SK-N-MC (cell line): ENCODE results near the gene CNNM2.

Experiments used
- DNase-seq: peaks from one replicate; pipeline ENCODE4 v3.0.0-alpha.2; 2011; ENCODE audit warnings: low read depth, low spot score
- H3K27ac ChIP-seq: fragments of 200-600 bp; sonication (generic); 2 replicates; pipeline ENCODE4 v1.5.1; 2016; ENCODE audit warnings: mixed run types
- H3K36me3 ChIP-seq: fragments of 200-600 bp; sonication (generic); 2 replicates; pipeline ENCODE4 v1.6.1; 2017; ENCODE audit warnings: antibody characterized with exemption, low read length, mixed read lengths; ENCODE audit not compliant: insufficient read depth
- H3K4me3 ChIP-seq: fragments of 200-600 bp; sonication (generic); 2 replicates; pipeline ENCODE4 v1.5.1; 2016
- H3K9ac ChIP-seq: fragments of 200-600 bp; sonication (generic); 2 replicates; pipeline ENCODE4 v1.8.0; 2017; ENCODE audit warnings: mixed run types, mixed read lengths; ENCODE audit not compliant: insufficient read length
- H3K9me3 ChIP-seq: fragments of 200-600 bp; sonication (generic); 2 replicates; pipeline ENCODE4 v1.6.1; 2017; ENCODE audit warnings: low read depth, mild to moderate bottlenecking, antibody characterized with exemption, low read length, moderate library complexity, mixed read lengths
- EZH2 ChIP-seq: fragments of 200-600 bp; sonication (generic); IDR thresholded peaks from one replicate; pipeline ENCODE4 v1.6.1; 2017; ENCODE audit warnings: antibody characterized with exemption
- FOXP2 ChIP-seq: optimal IDR thresholded peaks from 2 replicates; pipeline ENCODE3; 2011; ENCODE audit warnings: mild to moderate bottlenecking, moderate library complexity; ENCODE audit not compliant: insufficient read depth; ENCODE audit errors: extremely low read length, control extremely low read depth
- POLR2AphosphoS5 ChIP-seq: IDR thresholded peaks from 2 replicates; pipeline ENCODE4 v1.6.1; 2012; ENCODE audit warnings: mild to moderate bottlenecking, low read depth, low read length, borderline replicate concordance

CNNM2 gene

DNA sequence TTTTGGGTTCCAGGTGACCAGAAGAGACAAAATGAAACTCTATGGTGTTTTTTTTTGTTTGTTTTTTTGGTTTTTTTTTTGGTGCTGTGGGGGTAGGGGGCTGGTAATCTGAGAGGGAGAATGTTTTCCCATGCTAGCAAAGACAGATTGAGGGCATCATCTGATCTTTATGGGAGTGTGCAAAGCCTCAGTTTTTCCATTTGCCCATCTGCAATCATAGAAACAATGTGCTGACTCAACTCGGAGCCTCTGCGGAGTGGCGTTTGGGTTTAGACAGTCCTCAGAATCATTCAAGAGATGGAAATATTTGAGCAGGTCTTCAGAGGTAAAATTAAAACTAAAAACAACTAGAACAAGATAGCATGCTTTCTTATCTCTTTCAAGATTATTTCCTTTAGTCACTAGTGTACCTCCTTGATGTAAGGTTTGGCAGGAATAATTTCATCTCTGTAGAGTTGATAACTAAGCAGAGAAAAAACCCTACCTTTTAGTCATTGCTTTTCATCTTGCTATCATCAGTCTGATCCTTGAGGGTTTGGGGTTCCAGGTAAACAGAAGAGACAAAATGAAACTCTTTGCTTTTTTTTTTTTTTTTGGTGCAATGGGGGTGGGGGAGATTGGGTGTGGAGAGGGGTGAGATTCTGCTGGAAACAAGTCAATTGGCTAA lies 18.0 kb downstream of the CNNM2 start:
- H3K9ac ChIP-seq: no peak overlapping the region
- TF ChIP-seq FOXP2 (no peak), POLR2AphosphoS5 (no peak), EZH2 (no peak)
- no peaks in the 10 kb centered on the region for H3K36me3 ChIP-seq
- no peak overlapping the region for H3K4me3 ChIP-seq
- H3K27ac ChIP-seq: no peak overlapping the region
- H3K9me3 ChIP-seq: no peaks in the 10 kb centered on the region
- DNase-seq: no peak

DNA sequence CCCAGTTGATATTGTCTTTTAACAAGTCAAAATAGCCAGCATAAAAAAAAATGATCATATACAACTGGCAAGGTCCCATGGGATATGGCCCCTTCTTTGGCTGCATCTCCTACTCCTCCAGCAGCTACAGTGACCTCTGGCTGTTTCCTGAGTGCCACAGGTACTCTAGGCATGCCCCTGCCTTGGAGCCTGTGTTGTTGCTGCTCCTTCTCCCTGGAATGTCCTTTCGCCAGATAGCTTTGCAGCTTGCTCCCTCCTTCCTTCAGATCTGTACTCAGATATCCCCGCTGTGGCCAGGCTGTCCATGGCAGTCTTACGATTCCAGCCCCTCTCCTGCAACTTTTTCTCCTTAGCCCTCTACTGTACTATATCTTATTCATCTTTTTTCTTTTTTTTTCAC lies 23.3 kb downstream of the CNNM2 start:
- no peak overlapping the region for H3K27ac ChIP-seq
- H3K36me3 ChIP-seq: no peaks in the 10 kb centered on the region
- TF ChIP-seq POLR2AphosphoS5: no peak
- TF ChIP-seq EZH2: no peak
- no peak for TF ChIP-seq FOXP2
- no peak overlapping the region for H3K9ac ChIP-seq
- DNase-seq: no peak
- H3K4me3 ChIP-seq: no peak overlapping the region
- no peaks in the 10 kb centered on the region for H3K9me3 ChIP-seq

- Histone ChIP-seq H3K4me3 (no peak overlapping the region), H3K36me3 (no peaks in the 10 kb centered on the region), H3K9me3 (no peaks in the 10 kb centered on the region), H3K9ac (no peak overlapping the region), H3K27ac (no peak overlapping the region)
- DNase-seq: no peak
- TF ChIP-seq EZH2 (no peak), FOXP2 (no peak), POLR2AphosphoS5 (no peak)
These were observed 27.4 kb downstream of the CNNM2 start for GRCh38 chr10:102945449-102945848.

- no peak for TF ChIP-seq POLR2AphosphoS5
- no peak for TF ChIP-seq EZH2
- no peak for TF ChIP-seq FOXP2
- Histone ChIP-seq H3K36me3 (no peaks in the 10 kb centered on the region), H3K9ac (no peak overlapping the region), H3K4me3 (no peak overlapping the region), H3K27ac (no peak overlapping the region), H3K9me3 (no peaks in the 10 kb centered on the region)
- no peak for DNase-seq
These were observed 27.9 kb downstream of the CNNM2 start for GRCh38 chr10:102945962-102946361.

GRCh38 chr10:102946992-102947391 lies 28.9 kb downstream of the CNNM2 start:
- H3K27ac ChIP-seq: no peak overlapping the region
- no peak overlapping the region for H3K9ac ChIP-seq
- H3K4me3 ChIP-seq: no peak overlapping the region
- DNase-seq: no peak
- no peak for TF ChIP-seq POLR2AphosphoS5
- H3K36me3 ChIP-seq: no peaks in the 10 kb centered on the region
- no peaks in the 10 kb centered on the region for H3K9me3 ChIP-seq

DNA sequence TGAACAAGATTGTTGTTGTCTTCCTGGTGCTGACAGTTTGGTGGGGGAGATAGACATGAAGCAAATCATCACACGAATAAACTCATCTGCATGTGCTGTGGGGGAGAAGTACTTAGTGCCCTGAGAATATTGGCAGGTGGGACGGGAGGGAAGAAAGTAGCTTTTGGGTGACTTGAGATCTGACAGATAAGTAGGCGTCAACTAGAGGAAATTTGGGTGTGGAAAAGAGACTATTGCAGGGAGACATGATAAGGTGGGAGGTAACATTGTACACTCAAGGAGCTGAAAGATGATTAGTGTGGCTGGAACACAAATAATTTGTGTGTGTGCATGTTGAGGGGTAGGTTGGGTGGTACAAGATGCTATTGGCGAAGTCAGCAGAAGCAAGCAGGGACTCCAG lies 30.1 kb downstream of the CNNM2 start:
- Histone ChIP-seq H3K9me3 (no peaks in the 10 kb centered on the region), H3K9ac (no peak overlapping the region), H3K4me3 (no peak overlapping the region), H3K36me3 (no peaks in the 10 kb centered on the region), H3K27ac (no peak overlapping the region)
- no peak for TF ChIP-seq EZH2
- no peak for TF ChIP-seq POLR2AphosphoS5
- no peak for TF ChIP-seq FOXP2
- no peak for DNase-seq

GRCh38 chr10:102948786-102949185 lies 30.7 kb downstream of the CNNM2 start:
- TF ChIP-seq FOXP2 (no peak), EZH2 (no peak), POLR2AphosphoS5 (no peak)
- Histone ChIP-seq H3K4me3 (no peak overlapping the region), H3K9ac (no peak overlapping the region), H3K27ac (no peak overlapping the region), H3K9me3 (no peaks in the 10 kb centered on the region), H3K36me3 (no peaks in the 10 kb centered on the region)
- no peak for DNase-seq

DNA sequence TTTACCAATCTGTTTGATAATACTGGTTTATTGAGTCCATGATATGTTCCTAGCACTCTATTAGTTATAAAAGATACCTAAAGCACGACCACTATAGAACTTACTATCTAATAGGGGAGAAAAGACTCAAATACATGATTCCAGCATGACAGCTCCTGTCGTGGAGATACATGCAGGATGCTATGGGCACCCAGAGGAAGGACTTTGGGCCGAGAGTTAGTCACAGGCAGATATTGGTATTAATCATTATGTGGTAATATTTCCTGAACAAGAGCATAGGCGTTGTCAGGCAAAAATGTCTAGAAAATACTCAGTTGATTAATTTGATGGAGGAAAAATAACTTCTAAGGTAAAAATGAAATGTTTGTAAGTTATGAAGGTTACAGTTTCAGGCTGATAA lies 31.8 kb downstream of the CNNM2 start:
- Histone ChIP-seq H3K9ac (no peak overlapping the region), H3K4me3 (no peak overlapping the region), H3K9me3 (no peaks in the 10 kb centered on the region), H3K27ac (no peak overlapping the region), H3K36me3 (no peaks in the 10 kb centered on the region)
- TF ChIP-seq EZH2 (no peak), FOXP2 (no peak), POLR2AphosphoS5 (no peak)
- DNase-seq: no peak

DNA sequence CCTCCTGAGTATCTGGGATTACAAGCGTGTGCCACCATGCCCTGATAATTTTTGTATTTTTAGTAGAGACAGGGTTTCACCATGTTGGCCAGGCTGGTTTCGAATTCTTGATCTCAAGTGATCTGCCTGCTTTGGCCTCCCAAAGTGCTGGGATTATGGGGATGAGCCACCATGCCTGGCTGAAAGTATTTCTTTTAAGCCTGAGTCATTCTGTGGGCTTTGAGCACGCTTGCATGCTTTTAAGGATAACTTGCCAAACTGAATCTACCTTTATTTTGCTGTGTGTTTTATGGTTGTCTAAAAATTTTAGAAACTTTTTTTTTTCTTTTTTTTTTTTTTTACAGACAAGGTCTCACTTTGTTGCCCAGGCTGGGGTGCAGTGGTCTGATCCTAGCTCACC lies 33.2 kb downstream of the CNNM2 start:
- Histone ChIP-seq H3K9me3 (no peaks in the 10 kb centered on the region), H3K36me3 (no peaks in the 10 kb centered on the region), H3K4me3 (no peak overlapping the region), H3K9ac (no peak overlapping the region), H3K27ac (no peak overlapping the region)
- TF ChIP-seq FOXP2: no peak
- no peak for TF ChIP-seq EZH2
- no peak for TF ChIP-seq POLR2AphosphoS5
- DNase-seq: no peak
